Measurements from ENCODE around the gene TBC1D22A.

Gene TBC1D22A

DNA sequence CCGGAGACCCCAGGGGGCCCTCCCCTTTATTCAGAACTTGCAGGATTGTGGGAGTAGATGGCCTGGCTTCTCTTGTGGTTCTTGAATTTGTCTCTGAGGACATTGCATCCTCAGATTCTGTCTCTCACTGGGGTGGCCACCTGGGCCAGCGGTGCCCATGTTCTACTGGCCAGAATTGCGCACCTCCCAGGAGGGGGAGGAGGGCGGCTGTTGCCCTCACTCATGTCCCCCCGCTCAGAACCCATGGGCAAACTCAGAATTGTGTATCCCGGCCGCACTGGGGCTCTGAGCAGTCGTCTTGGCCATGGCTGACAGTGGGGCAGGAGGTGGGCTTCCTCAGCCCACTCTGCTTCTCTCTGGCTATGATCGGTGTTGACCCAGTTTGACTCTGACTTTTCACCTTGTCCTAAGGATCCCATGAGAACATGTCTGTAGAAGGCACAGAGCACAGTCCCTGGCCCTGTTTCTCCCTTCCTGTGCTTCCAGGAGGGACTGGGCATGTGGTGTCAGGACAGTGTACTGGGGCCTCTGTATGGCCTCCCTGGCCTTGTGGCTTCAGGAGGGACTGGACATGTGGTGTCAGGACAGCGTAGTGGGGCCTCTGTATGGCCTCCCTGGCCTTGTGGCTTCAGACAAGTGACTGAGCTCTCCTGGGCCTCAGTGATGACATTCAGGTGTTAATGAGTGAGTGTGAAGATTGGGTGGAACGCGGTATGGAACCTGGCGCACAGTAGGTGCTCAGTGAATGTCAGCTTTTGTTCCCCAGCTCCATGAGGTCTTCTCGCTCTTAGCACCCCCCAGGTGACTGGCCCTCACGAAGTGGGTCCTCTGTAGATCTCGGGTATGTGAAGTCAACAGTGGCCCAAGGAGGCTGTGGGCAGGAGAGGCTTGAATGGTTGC lies 99.3 kb downstream of the TBC1D22A start:
- no peak for TF ChIP-seq CTCF (IDR thresholded peaks at IDR 0.05; ENCODE audit: low read depth, low read length)
- no peak overlapping the region for H3K4me3 ChIP-seq (replicated peaks in 1 of 2; ENCODE audit: low read depth in 2 of 2, low read length in 2 of 2)
- no peak for DNase-seq (ENCODE audit: low read depth in 2 of 2)

DNA sequence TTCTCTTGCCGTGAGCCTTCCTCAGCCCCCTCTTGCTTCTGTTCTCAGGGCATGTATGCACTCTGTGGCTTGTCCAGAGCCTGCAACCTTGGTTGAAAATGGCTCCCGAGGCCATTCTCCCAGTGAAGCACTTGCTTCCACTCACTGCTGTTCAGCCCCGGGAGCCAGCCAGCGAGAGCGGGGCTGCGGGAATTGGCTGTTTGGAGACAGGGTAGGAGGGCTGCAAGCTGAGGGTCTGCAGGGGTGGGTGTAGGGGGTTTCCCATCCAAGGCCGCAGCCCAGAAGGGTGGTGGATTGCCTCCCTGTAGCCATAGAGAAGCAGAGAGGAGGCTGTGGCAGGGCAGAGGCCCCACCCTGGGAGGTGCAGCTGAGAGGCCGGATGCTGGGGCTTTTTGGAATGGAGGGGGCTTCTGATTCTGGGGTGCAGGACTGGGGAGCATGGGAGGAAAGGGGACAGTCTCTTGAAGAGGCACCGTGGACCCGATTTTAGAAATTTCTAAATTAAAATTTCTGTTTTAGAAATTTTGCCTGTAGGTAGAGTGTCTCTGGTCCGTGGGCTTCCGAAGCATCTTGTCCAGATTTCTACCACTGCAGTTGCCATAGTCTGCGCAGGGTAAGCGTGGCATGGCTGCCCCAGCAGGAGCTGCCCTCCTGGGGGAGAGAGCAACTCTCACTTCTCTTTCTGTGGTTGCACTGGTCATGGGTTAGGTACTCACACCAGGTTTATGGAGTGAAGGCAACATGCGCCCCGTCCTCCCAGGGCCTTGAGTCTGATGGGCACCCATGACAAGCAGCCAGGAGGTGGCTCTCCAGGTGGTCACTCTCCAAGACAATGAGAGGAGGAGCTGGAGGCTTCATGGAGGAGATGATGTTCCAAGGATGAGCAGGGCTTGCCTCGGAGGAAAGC lies 100.2 kb downstream of the TBC1D22A start:
- TF ChIP-seq CTCF (IDR thresholded peaks at IDR 0.05; ENCODE audit: low read depth, low read length) = no peak
- no peak for DNase-seq (ENCODE audit: low read depth in 2 of 2)
- H3K4me3 ChIP-seq (replicated peaks in 1 of 2; ENCODE audit: low read depth in 2 of 2, low read length in 2 of 2) = no peak overlapping the region

- H3K4me3 ChIP-seq (replicated peaks in 1 of 2; ENCODE audit: low read depth in 2 of 2, low read length in 2 of 2) = no peak overlapping the region
- no peak for TF ChIP-seq CTCF (IDR thresholded peaks at IDR 0.05; ENCODE audit: low read depth, low read length)
- no peak for DNase-seq (ENCODE audit: low read depth in 2 of 2)
These were observed 101.3 kb downstream of the TBC1D22A start for GRCh38 chr22:46863794-46864193.

DNA sequence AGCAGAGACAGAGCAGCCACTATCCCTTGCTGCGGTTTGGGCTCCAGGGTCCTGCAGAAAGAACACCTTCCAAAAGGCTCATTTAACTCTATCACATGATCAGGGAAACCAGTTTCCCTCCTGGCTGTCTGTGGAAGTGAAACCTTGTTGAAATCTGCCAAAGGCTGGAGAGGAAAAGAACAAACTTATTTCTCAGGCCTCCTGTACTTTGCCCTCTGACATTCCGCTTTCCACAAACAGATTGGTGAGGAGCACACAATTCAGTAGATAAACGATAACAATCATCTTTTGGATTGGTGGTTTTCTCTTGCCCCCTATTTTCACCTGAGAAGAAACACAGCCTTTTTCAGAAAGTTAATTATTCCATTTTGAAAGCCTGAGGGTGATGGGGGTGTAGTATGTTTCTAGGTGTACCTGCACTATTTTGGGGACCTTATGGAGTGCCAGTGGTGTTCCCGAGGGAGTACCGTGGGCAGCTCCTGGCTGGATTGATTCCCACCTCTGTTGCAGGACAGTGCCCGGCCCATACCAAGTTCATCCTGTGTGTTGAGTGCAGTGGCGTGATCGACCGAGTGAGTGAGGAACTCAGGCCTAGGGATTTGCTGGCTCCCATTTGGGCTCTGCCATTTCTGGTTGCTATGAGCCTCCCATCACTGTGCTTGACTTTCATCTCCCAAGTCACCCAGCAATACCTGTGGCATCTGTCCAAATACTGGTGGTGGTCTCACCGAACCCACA lies 102.0 kb downstream of the TBC1D22A start:
- TF ChIP-seq CTCF (IDR thresholded peaks at IDR 0.05; ENCODE audit: low read depth, low read length) = no peak
- DNase-seq (ENCODE audit: low read depth in 2 of 2) = no peak
- no peak overlapping the region for H3K4me3 ChIP-seq (replicated peaks in 1 of 2; ENCODE audit: low read depth in 2 of 2, low read length in 2 of 2)

- DNase-seq (ENCODE audit: low read depth in 2 of 2) = no peak
- TF ChIP-seq CTCF (IDR thresholded peaks at IDR 0.05; ENCODE audit: low read depth, low read length) = no peak
- no peak overlapping the region for H3K4me3 ChIP-seq (replicated peaks in 1 of 2; ENCODE audit: low read depth in 2 of 2, low read length in 2 of 2)
These were observed 102.6 kb downstream of the TBC1D22A start for GRCh38 chr22:46865052-46865434.

GRCh38 chr22:46865642-46866041 lies 103.2 kb downstream of the TBC1D22A start:
- H3K4me3 ChIP-seq (replicated peaks in 1 of 2; ENCODE audit: low read depth in 2 of 2, low read length in 2 of 2) = no peak overlapping the region
- DNase-seq (ENCODE audit: low read depth in 2 of 2) = no peak
- no peak for TF ChIP-seq CTCF (IDR thresholded peaks at IDR 0.05; ENCODE audit: low read depth, low read length)
